Right atrium auricular region (tissue), 2 donors: Measurements from ENCODE around the gene STX10. TPM values are rescaled to one million over a fixed set of nuclear protein-coding genes. Genes with fewer than 3 reads are reported as not detected.
"Not testable (repeated sequence)": the region's sequence is repeated elsewhere in the genome, so short reads cannot be mapped to it uniquely, and the experiment has no call there.

ENCODE experiments used
- DNase-seq: peaks from one replicate; pipeline ENCODE4 v3.0.0-alpha.2; 2019; ENCODE audit warnings: low spot score
- H3K27ac ChIP-seq, 2 donors: fragments of 200-600 bp; sonication (generic); 1 replicate in 1 of 2; 2 replicates in 1 of 2; pipeline ENCODE4 v1.5.1; 2016 to 2019
- H3K27me3 ChIP-seq, 2 donors: fragments of 200-600 bp; sonication (generic); one replicate each; pipeline versions ENCODE4 v1.5.1 to v1.6.0; 2017 to 2019
- H3K36me3 ChIP-seq: fragments of 200-600 bp; sonication (generic); one replicate; pipeline ENCODE4 v1.5.1; 2016
- H3K4me1 ChIP-seq, 2 donors: fragments of 200-600 bp; sonication (generic); one replicate each; pipeline versions ENCODE4 v1.5.1 to v1.6.0; 2017 to 2019
- H3K4me3 ChIP-seq, 2 donors: fragments of 200-600 bp; sonication (generic); 1 replicate in 1 of 2; 2 replicates in 1 of 2; pipeline ENCODE4 v1.5.1; 2017 to 2019; ENCODE audit warnings: mild to moderate bottlenecking in 1 of 2, moderate library complexity in 1 of 2
- H3K9me3 ChIP-seq, 2 donors: fragments of 200-600 bp; sonication (generic); one replicate each; pipeline ENCODE4 v1.5.1; 2019
- CTCF ChIP-seq, 2 donors: fragments of 200-600 bp; sonication (generic); IDR thresholded peaks; one replicate each; pipeline ENCODE4 v1.5.1; 2019; ENCODE audit warnings: antibody characterized with exemption in 2 of 2
- total RNA-seq, 2 donors: library from RNA; depleted of rRNA; stranded (reverse); fragments of >200 nt; gene quantifications; one replicate each; pipeline ENCODE4 v1.1.0, GENCODE V29; 2016

The STX10 gene
- total RNA-seq, 2 donors from 2014 or later, result 33.1 to 39.2 TPM

DNA sequence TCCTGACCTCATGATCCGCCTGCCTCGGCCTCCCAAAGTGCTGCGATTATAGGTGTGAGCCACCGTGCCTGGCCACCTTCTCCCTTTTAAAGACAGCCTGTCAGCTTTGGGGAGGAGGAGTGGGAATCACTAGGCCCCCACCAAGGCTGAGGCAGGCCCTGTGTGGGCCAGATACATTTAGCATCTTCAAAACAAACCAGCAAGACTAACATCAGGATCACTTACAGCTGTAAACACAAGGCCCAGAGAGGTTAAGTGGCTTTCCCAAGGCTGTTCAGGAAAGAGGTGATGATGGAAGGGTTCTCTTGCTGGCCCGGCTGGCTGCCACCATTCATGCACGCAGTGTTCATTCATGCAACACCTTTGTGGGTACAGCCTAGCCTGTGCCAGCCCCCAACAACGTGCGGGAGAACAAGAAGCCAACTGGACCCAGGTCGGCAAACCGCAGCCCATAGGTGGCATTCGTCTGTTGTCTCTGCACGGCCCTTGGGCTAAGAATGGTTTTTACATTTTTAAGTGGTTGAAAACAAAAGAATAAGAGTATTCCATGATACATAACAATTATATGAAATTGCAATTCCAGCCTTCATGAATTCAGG lies 23.1 kb upstream of the STX10 start:
- Histone ChIP-seq H3K9me3 (no peaks in the 10 kb centered on the region), H3K36me3 (no peaks in the 10 kb centered on the region), H3K27me3 (no peaks in the 10 kb centered on the region), H3K4me3 (no peak overlapping the region), H3K27ac (peak overlapping the region; percentile 64 to 67), H3K4me1 (peaks cover 0 to 17% of the 10 kb centered on the region in 2 donors)
- DNase-seq, result no peak
- TF ChIP-seq CTCF (IDR thresholded peaks at IDR 0.05), result no peak

- Histone ChIP-seq H3K27ac (peak overlapping the region; percentile 64 to 67), H3K4me3 (no peak overlapping the region), H3K27me3 (no peaks in the 10 kb centered on the region), H3K4me1 (peaks cover 0 to 24% of the 10 kb centered on the region in 2 donors), H3K9me3 (no peaks in the 10 kb centered on the region), H3K36me3 (no peaks in the 10 kb centered on the region)
- DNase-seq, result peak; percentile 88
- TF ChIP-seq CTCF (IDR thresholded peaks at IDR 0.05), result no peak
Observed at GRCh38 chr19:13172346-13173138, 22.4 kb upstream of the STX10 start.

DNA sequence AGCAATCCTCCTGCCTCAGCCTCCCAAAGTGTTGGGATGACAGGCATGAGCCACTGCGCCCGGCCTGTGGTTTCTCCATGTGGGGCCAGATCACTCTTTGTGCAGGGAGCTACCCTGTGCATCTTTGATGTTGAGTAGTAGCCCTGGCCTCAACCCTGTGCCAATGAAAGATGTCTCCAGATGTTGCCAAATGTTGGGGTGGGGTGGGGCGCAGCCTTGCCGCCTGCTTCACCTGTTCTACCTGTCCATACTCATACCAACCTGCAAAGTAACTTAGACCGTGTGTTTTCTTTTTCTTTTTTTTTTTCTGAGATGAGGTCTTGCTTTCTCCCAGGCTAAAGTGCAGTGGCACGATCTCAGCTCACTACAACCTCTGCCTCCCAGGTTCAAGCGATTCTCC lies 21.0 kb upstream of the STX10 start:
- Histone ChIP-seq H3K9me3 (no peaks in the 10 kb centered on the region), H3K4me3 (no peak overlapping the region), H3K27ac (no peak overlapping the region), H3K36me3 (no peaks in the 10 kb centered on the region), H3K27me3 (no peaks in the 10 kb centered on the region), H3K4me1 (peaks cover 0 to 38% of the 10 kb centered on the region in 2 donors)
- TF ChIP-seq CTCF (IDR thresholded peaks at IDR 0.05), result no peak
- DNase-seq, result no peak

DNA sequence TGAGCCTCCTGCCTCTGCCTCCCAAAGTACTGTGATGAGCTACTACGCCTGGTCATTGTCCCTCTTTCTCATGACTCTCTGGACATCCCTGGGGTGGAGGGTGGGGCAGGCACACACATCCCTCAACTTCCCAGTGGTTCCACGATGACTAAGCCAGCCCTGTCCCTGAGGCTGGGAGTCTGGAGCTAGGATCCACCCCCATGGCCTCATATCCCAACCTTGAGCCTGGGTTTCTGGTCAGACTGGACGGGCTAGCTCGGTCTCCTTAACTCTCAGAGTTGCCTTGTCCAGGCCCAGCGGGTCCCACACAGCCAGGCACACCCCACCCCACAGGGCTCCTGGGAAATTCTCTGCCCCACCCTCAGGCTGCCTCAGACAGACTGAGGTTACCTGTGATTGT lies 19.6 kb upstream of the STX10 start:
- Histone ChIP-seq H3K9me3 (no peaks in the 10 kb centered on the region), H3K4me3 (no peak overlapping the region), H3K27ac (peak overlapping the region in 1 of 2 donors; percentile 36), H3K27me3 (no peaks in the 10 kb centered on the region), H3K36me3 (no peaks in the 10 kb centered on the region), H3K4me1 (peaks cover 0 to 49% of the 10 kb centered on the region in 2 donors)
- TF ChIP-seq CTCF (IDR thresholded peaks at IDR 0.05), result no peak
- no peak for DNase-seq

GRCh38 chr19:13166151-13166550 lies 16.0 kb upstream of the STX10 start:
- H3K27me3 ChIP-seq, H3K36me3 ChIP-seq, H3K9me3 ChIP-seq, DNase-seq, H3K4me3 ChIP-seq: not testable (repeated sequence)
- peak overlapping the region; percentile 85 to 93 for H3K27ac ChIP-seq
- peaks cover 0 to 56% of the 10 kb centered on the region in 2 donors for H3K4me1 ChIP-seq

- H3K9me3 ChIP-seq, result no peaks in the 10 kb centered on the region
- no peak overlapping the region for H3K4me3 ChIP-seq
- TF ChIP-seq CTCF (IDR thresholded peaks at IDR 0.05), result no peak
- H3K4me1 ChIP-seq, result peaks cover 0 to 56% of the 10 kb centered on the region in 2 donors
- DNase-seq, result no peak
- H3K36me3 ChIP-seq, result no peaks in the 10 kb centered on the region
- H3K27me3 ChIP-seq, result no peaks in the 10 kb centered on the region
- peak overlapping the region; percentile 91 to 93 for H3K27ac ChIP-seq
Observed at GRCh38 chr19:13165162-13165997, 15.2 kb upstream of the STX10 start.
